ENCODE results near the gene RNU6-7. TPM values are rescaled to one million over a fixed set of nuclear protein-coding genes. Genes with fewer than 3 reads are reported as not detected.

RNU6-7 gene
- not detected for polyA plus RNA-seq (2013, experiment 1 of 2; ENCODE audit: insufficient read length)
- not detected for polyA plus RNA-seq (2013, experiment 2 of 2; ENCODE audit: insufficient read length)

- DNase-seq = peak; percentile 22
Measured at GRCh38 chr14:32201816-32202490, at the start of gene RNU6-7. Gene RNU6-7, plus strand, starts transcription at chr14:32202045.

- DNase-seq = no peak
Measured at GRCh38 chr14:32166029-32166428, 35.8 kb upstream of the RNU6-7 start.

- no peak for DNase-seq
Measured at GRCh38 chr14:32166924-32167323, 34.9 kb upstream of the RNU6-7 start.

- DNase-seq = no peak
Measured at GRCh38 chr14:32167907-32168306, 33.9 kb upstream of the RNU6-7 start.

- DNase-seq = no peak
Measured at GRCh38 chr14:32169191-32169590, 32.7 kb upstream of the RNU6-7 start.

- DNase-seq = no peak
Measured at GRCh38 chr14:32171469-32171868, 30.4 kb upstream of the RNU6-7 start.

- DNase-seq = no peak
Measured at GRCh38 chr14:32183151-32184058, 18.4 kb upstream of the RNU6-7 start.

GRCh38 chr14:32185097-32185496, 16.7 kb upstream of the RNU6-7 start:
- no peak for DNase-seq

- no peak for DNase-seq
Measured at GRCh38 chr14:32186248-32186647, 15.6 kb upstream of the RNU6-7 start.

GRCh38 chr14:32189811-32190210, 12.0 kb upstream of the RNU6-7 start:
- DNase-seq = no peak

GRCh38 chr14:32190673-32191072, 11.2 kb upstream of the RNU6-7 start:
- DNase-seq = peak; percentile 27

- no peak for DNase-seq
Measured at GRCh38 chr14:32192712-32193373, 9.0 kb upstream of the RNU6-7 start.

GRCh38 chr14:32193532-32193931, 8.3 kb upstream of the RNU6-7 start:
- no peak for DNase-seq

- no peak for DNase-seq
Measured at GRCh38 chr14:32195636-32196035, 6.2 kb upstream of the RNU6-7 start.

GRCh38 chr14:32197919-32198318, 3.9 kb upstream of the RNU6-7 start:
- no peak for DNase-seq

- DNase-seq = no peak
Measured at GRCh38 chr14:32200368-32201192, 1.3 kb upstream of the RNU6-7 start.

- DNase-seq = peak; percentile 48
Measured at GRCh38 chr14:32201193-32201815, 541 bp upstream of the RNU6-7 start.

GRCh38 chr14:32202491-32202997, 699 bp downstream of the RNU6-7 start:
- peak; percentile 8 for DNase-seq

- peak; percentile 91 for DNase-seq
Measured at GRCh38 chr14:32202998-32203882, 1.4 kb downstream of the RNU6-7 start, which contains the start of gene RNU6-8. Gene RNU6-8, minus strand, starts transcription at chr14:32203269.

- no peak for DNase-seq
Measured at GRCh38 chr14:32203928-32204357, 2.1 kb downstream of the RNU6-7 start.

All from fibroblast of skin of scalp (primary cell).